BJ (cell line): Measurements from ENCODE around the gene BRF1. TPM values are rescaled to one million over a fixed set of nuclear protein-coding genes. Genes with fewer than 3 reads are reported as not detected.

Experiments used
- CTCF ChIA-PET: fragments of 350-600 bp; formaldehyde crosslinking; extraction: SDS; loops from one replicate; lab custom pipeline; 2021; ENCODE audit warnings: antibody characterized with exemption, inconsistent platforms; lab: Yijun Ruan, JAX
- POLR2A ChIA-PET: fragments of 300-600 bp; sonication (Branson Sonifier 250); formaldehyde crosslinking; extraction: SDS; loops from one replicate; lab custom pipeline; 2021; ENCODE audit warnings: antibody characterized with exemption; lab: Charles Lee
- DNase-seq: peaks from one replicate; pipeline ENCODE4 v3.0.0-alpha.2; 2011; ENCODE audit warnings: low read depth
- H3K27me3 ChIP-seq: 2 replicates; pipeline ENCODE4 v1.6.0; 2011; ENCODE audit warnings: low read length; ENCODE audit not compliant: control insufficient read depth, insufficient read depth
- H3K36me3 ChIP-seq: 2 replicates; pipeline ENCODE4 v1.5.1; 2011; ENCODE audit warnings: low read length; ENCODE audit not compliant: control insufficient read depth, insufficient read depth
- H3K4me3 ChIP-seq: 2 replicates; pipeline ENCODE4 v1.5.1; 2011; ENCODE audit warnings: low read depth, mild to moderate bottlenecking, control low read depth, low read length
- CTCF ChIP-seq: IDR thresholded peaks from 2 replicates; pipeline ENCODE4 v1.5.1; 2011; ENCODE audit warnings: low read depth, mild to moderate bottlenecking, control low read depth, inconsistent platforms, low read length, moderate library complexity; ENCODE audit not compliant: insufficient read depth
- polyA plus RNA-seq: library from polyadenylated mRNA; depleted of rRNA; stranded (reverse); fragments of >200 nt; gene quantifications from 2 replicates; pipeline ENCODE4 v1.2.3, GENCODE V29; 2011

BRF1 gene
- polyA plus RNA-seq, 1 experiment = 8.2 TPM

- H3K27me3 ChIP-seq = no peaks in the 10 kb centered on the region
- H3K36me3 ChIP-seq = peaks cover 5% of the 10 kb centered on the region
- ChIA-PET POLR2A (no interaction called here), CTCF (interaction anchor here (0.8 kb wide), 1 partner anchor 65 kb away, joined by 3 read pairs; no protein-coding TSS in a partner anchor)
- no peak for DNase-seq
- no peak for TF ChIP-seq CTCF
- no peak overlapping the region for H3K4me3 ChIP-seq
Measured at GRCh38 chr14:105267820-105268548, 32.8 kb downstream of the BRF1 start.

GRCh38 chr14:105261781-105262180 is 39.0 kb downstream of the BRF1 start:
- peaks cover 11% of the 10 kb centered on the region for H3K36me3 ChIP-seq
- no peak for TF ChIP-seq CTCF
- no peaks in the 10 kb centered on the region for H3K27me3 ChIP-seq
- no peak overlapping the region for H3K4me3 ChIP-seq
- ChIA-PET CTCF (no interaction called here), POLR2A (no interaction called here)
- DNase-seq = no peak

DNA sequence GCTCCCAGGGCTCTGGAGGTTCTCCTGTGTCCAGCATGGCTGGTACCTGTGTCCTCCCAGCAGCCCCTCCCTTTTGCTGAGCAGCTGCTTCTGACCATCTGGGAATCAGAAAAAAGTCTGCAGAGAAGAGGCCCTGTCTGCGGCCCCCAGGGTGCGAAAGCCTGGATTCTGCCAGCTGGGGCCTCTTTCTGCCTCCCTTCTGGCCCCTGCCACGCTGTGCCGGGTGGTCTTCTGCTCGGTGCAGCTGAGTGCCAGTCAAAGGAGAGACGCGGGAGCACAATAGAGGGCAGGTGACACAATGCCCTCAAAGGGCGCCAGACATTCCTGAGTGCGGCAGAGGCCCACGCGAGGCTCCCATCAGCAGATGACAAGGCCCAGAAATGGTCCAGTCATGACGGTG is 39.8 kb downstream of the BRF1 start:
- Histone ChIP-seq H3K27me3 (no peaks in the 10 kb centered on the region), H3K4me3 (no peak overlapping the region), H3K36me3 (peaks cover 12% of the 10 kb centered on the region)
- no peak for TF ChIP-seq CTCF
- DNase-seq = no peak
- POLR2A ChIA-PET = no interaction called here
- CTCF ChIA-PET = no interaction called here

DNA sequence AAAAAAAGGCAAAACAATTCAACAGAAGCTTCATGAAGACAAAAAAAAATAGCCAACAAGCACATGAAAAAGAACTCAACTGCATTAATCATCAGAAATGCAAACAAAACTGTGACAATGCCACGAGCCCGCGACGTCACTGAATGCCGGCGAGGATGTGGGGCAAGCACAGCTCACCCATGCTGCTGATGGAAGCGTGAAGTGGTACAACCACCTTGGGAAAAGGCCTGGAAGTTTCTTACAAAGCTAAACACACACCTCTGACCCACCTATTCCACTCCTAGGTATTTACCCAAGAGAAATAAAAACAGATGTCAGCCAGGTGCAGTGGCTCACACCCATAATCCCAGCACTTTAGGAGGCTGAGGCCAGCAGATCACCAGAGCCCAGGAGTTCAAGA is 42.0 kb downstream of the BRF1 start:
- no peak for DNase-seq
- ChIA-PET CTCF (interaction anchor here (0.7 to 1.2 kb wide), 4 partner anchors 10 to 52 kb away, joined by 3 read pairs; partner anchors contain the start of gene BTBD6), POLR2A (no interaction called here)
- no peak for TF ChIP-seq CTCF
- Histone ChIP-seq H3K36me3 (peaks cover 12% of the 10 kb centered on the region), H3K4me3 (no peak overlapping the region), H3K27me3 (no peaks in the 10 kb centered on the region)

- CTCF ChIA-PET = no interaction called here
- H3K4me3 ChIP-seq = no peak overlapping the region
Measured at GRCh38 chr14:105257464-105257863, 43.3 kb downstream of the BRF1 start.

More at GRCh38 chr14:105257464-105257863, 43.3 kb downstream of the BRF1 start:
- POLR2A ChIA-PET = no interaction called here
- TF ChIP-seq CTCF = no peak
- Histone ChIP-seq H3K27me3 (no peaks in the 10 kb centered on the region), H3K36me3 (peaks cover 8% of the 10 kb centered on the region)
- DNase-seq = no peak
